Esophagus mucosa (tissue), 1 donor: ENCODE results near the gene TPRX1. TPM values are rescaled to one million over a fixed set of nuclear protein-coding genes. Genes with fewer than 3 reads are reported as not detected.
"Not testable (repeated sequence)": the region's sequence is repeated elsewhere in the genome, so short reads cannot be mapped to it uniquely, and the experiment has no call there.

Experiments used
- ATAC-seq: fragments of 200-7000 bp; cut with Tn5 transposase; one replicate; pipeline ENCODE4 v1.9.1; 2020
- total RNA-seq: library from RNA; stranded (reverse); gene quantifications from one replicate; pipeline ENCODE4 v1.2.4, GENCODE V29; 2023
- donor health status: DM: yes; HTN: yes; CAD: no.

Gene TPRX1
- total RNA-seq, 1 donor from 2014 or later: not detected

- peak; percentile 58 for ATAC-seq
Measured at GRCh38 chr19:47765523-47766358, 38.6 kb downstream of the TPRX1 start.

- not testable (repeated sequence) for ATAC-seq
Measured at GRCh38 chr19:47764705-47765104, 39.6 kb downstream of the TPRX1 start.

- peak; percentile 23 for ATAC-seq
Measured at GRCh38 chr19:47762615-47763308, 41.6 kb downstream of the TPRX1 start.

- ATAC-seq: no peak
Measured at GRCh38 chr19:47762151-47762550, 42.2 kb downstream of the TPRX1 start.

- no peak for ATAC-seq
Measured at GRCh38 chr19:47761566-47761965, 42.8 kb downstream of the TPRX1 start.

GRCh38 chr19:47760632-47760999 lies 43.7 kb downstream of the TPRX1 start:
- ATAC-seq: no peak

GRCh38 chr19:47758443-47758804 lies 45.9 kb downstream of the TPRX1 start:
- no peak for ATAC-seq

- no peak for ATAC-seq
Measured at GRCh38 chr19:47757617-47758442, 46.5 kb downstream of the TPRX1 start.

GRCh38 chr19:47756953-47757608 lies 47.3 kb downstream of the TPRX1 start:
- ATAC-seq: no peak

GRCh38 chr19:47756627-47756929 lies 47.8 kb downstream of the TPRX1 start:
- ATAC-seq: no peak

- no peak for ATAC-seq
Measured at GRCh38 chr19:47755762-47756626, 48.4 kb downstream of the TPRX1 start.

GRCh38 chr19:47755065-47755761 lies 49.1 kb downstream of the TPRX1 start:
- no peak for ATAC-seq

- peak; percentile 22 for ATAC-seq
Measured at GRCh38 chr19:47754206-47755064, 49.9 kb downstream of the TPRX1 start.

- ATAC-seq: no peak
Measured at GRCh38 chr19:47752440-47753211, 51.7 kb downstream of the TPRX1 start.

Other genes with a start within 250 kb of the TPRX1 start
- 0.08 TPM for gene ZNF541, start 231.4 kb downstream of the TPRX1 start, total RNA-seq
- 7.9 TPM for gene BICRA, start 195.4 kb downstream of the TPRX1 start, total RNA-seq
- gene EHD2, start 91.1 kb downstream of the TPRX1 start, total RNA-seq: 37.0 TPM
- 218 TPM for gene NOP53, start 59.0 kb downstream of the TPRX1 start, total RNA-seq
- 152 TPM for gene SELENOW, start 25.8 kb downstream of the TPRX1 start, total RNA-seq
- gene CRX, start 17.4 kb upstream of the TPRX1 start, total RNA-seq: not detected
- not detected for gene TPRX2, start 54.7 kb upstream of the TPRX1 start, total RNA-seq
- not detected for gene SULT2A1, start 81.8 kb upstream of the TPRX1 start, total RNA-seq
- gene BSPH1, start 187.6 kb upstream of the TPRX1 start, total RNA-seq: not detected
- gene ELSPBP1, start 190.1 kb upstream of the TPRX1 start, total RNA-seq: not detected
- not detected for gene CABP5, start 239.5 kb upstream of the TPRX1 start, total RNA-seq